GM20431 (cell line): ENCODE results near the gene GAS2.

ENCODE experiments used
- in situ Hi-C: fragments of 300-500 bp; cut with MseI, MboI; formaldehyde crosslinking; loops from one replicate; pipeline ENCODE4 v1.15.0; 2020; ENCODE audit warnings: low sequenced_read_pairs; ENCODE audit not compliant: unreplicated experiment

The GAS2 gene

GRCh38 chr11:22670830-22671229, 4.4 kb downstream of the GAS2 start:
- in situ Hi-C loops = no loop called here

- in situ Hi-C loops = no loop called here
Observed at GRCh38 chr11:22671751-22672150, 5.3 kb downstream of the GAS2 start.

GRCh38 chr11:22674470-22675439, 8.3 kb downstream of the GAS2 start:
- in situ Hi-C loops = no loop called here

GRCh38 chr11:22677153-22677903, 10.9 kb downstream of the GAS2 start:
- in situ Hi-C loops = no loop called here

- in situ Hi-C loops = no loop called here
Observed at GRCh38 chr11:22680628-22681027, 14.2 kb downstream of the GAS2 start.

- in situ Hi-C loops = no loop called here
Observed at GRCh38 chr11:22681281-22681812, 14.9 kb downstream of the GAS2 start.

GRCh38 chr11:22684082-22684481, 17.7 kb downstream of the GAS2 start:
- in situ Hi-C loops = no loop called here

GRCh38 chr11:22685111-22685510, 18.7 kb downstream of the GAS2 start:
- in situ Hi-C loops = no loop called here

- in situ Hi-C loops = no loop called here
Observed at GRCh38 chr11:22688914-22689313, 22.5 kb downstream of the GAS2 start.

- in situ Hi-C loops = no loop called here
Observed at GRCh38 chr11:22690257-22690656, 23.8 kb downstream of the GAS2 start.

GRCh38 chr11:22690871-22691270, 24.5 kb downstream of the GAS2 start:
- in situ Hi-C loops = no loop called here

GRCh38 chr11:22699388-22699787, 33.0 kb downstream of the GAS2 start:
- in situ Hi-C loops = no loop called here

- in situ Hi-C loops = no loop called here
Observed at GRCh38 chr11:22702031-22702430, 35.6 kb downstream of the GAS2 start.

- in situ Hi-C loops = no loop called here
Observed at GRCh38 chr11:22703040-22703439, 36.6 kb downstream of the GAS2 start.

GRCh38 chr11:22703591-22703990, 37.2 kb downstream of the GAS2 start:
- in situ Hi-C loops = no loop called here

- in situ Hi-C loops = no loop called here
Observed at GRCh38 chr11:22707119-22707899, 40.9 kb downstream of the GAS2 start.

- in situ Hi-C loops = no loop called here
Observed at GRCh38 chr11:22711071-22711770, 44.8 kb downstream of the GAS2 start.

GRCh38 chr11:22711880-22712279, 45.5 kb downstream of the GAS2 start:
- in situ Hi-C loops = no loop called here

- in situ Hi-C loops = no loop called here
Observed at GRCh38 chr11:22713336-22713735, 46.9 kb downstream of the GAS2 start.

GRCh38 chr11:22715971-22716370, 49.6 kb downstream of the GAS2 start:
- in situ Hi-C loops = no loop called here
